Retinal pigment epithelial cell (primary cell): ENCODE data around the gene ARAP1.

Source experiments
- DNase-seq: peaks from one replicate; pipeline ENCODE4 v3.0.0-alpha.2; 2010; ENCODE audit warnings: low read depth
- H3K4me3 ChIP-seq: 2 replicates; pipeline ENCODE4 v1.5.1; 2011; ENCODE audit warnings: mild to moderate bottlenecking, low read length, control low read depth, moderate library complexity
- CTCF ChIP-seq: conservative IDR thresholded peaks from 2 replicates; pipeline ENCODE4 v1.5.1; 2011; ENCODE audit warnings: low read depth, low read length, control low read depth, inconsistent platforms

Gene ARAP1

GRCh38 chr11:72777755-72778278 lies 25.6 kb upstream of the ARAP1 start:
- H3K4me3 ChIP-seq, result no peak overlapping the region
- no peak for DNase-seq
- no peak for TF ChIP-seq CTCF

- no peak for TF ChIP-seq CTCF
- DNase-seq, result no peak
- H3K4me3 ChIP-seq, result no peak overlapping the region
Measured at GRCh38 chr11:72776844-72777754, 24.9 kb upstream of the ARAP1 start.

GRCh38 chr11:72776117-72776843 lies 24.1 kb upstream of the ARAP1 start:
- H3K4me3 ChIP-seq, result no peak overlapping the region

GRCh38 chr11:72775288-72776110 lies 23.3 kb upstream of the ARAP1 start:
- DNase-seq, result no peak
- no peak for TF ChIP-seq CTCF
- H3K4me3 ChIP-seq, result no peak overlapping the region

More at GRCh38 chr11:72776117-72776843, 24.1 kb upstream of the ARAP1 start:
- TF ChIP-seq CTCF, result no peak
- no peak for DNase-seq

GRCh38 chr11:72774499-72774898 lies 22.3 kb upstream of the ARAP1 start:
- TF ChIP-seq CTCF, result no peak
- H3K4me3 ChIP-seq, result no peak overlapping the region
- no peak for DNase-seq

GRCh38 chr11:72773696-72774095 lies 21.5 kb upstream of the ARAP1 start:
- no peak for TF ChIP-seq CTCF
- DNase-seq, result no peak
- no peak overlapping the region for H3K4me3 ChIP-seq
